H1 (cell line): ENCODE measurements around the gene ARV1. TPM values are rescaled to one million over a fixed set of nuclear protein-coding genes. Genes with fewer than 3 reads are reported as not detected.

Experiments
- CREB1 ChIP-seq: IDR thresholded peaks from 2 replicates; pipeline ENCODE4 v1.6.1; 2012; ENCODE audit warnings: inconsistent platforms
- GABPA ChIP-seq: IDR thresholded peaks from 2 replicates; pipeline ENCODE4 v1.6.1; 2011; ENCODE audit warnings: mild to moderate bottlenecking, low read length, moderate library complexity, borderline replicate concordance; ENCODE audit not compliant: insufficient read depth
- TAF1 ChIP-seq: IDR thresholded peaks from 2 replicates; pipeline ENCODE4 v1.6.1; 2011; ENCODE audit warnings: mild to moderate bottlenecking, low read depth, low read length
- ZNF274 ChIP-seq: IDR thresholded peaks from 2 replicates; pipeline ENCODE4 v1.7.0; 2012; ENCODE audit warnings: low read length, borderline replicate concordance; ENCODE audit errors: extremely low read depth
- polyA plus RNA-seq, 7 experiments: library from polyadenylated mRNA; depleted of rRNA in 3 of 7; stranded (reverse) in 5 of 7; unstranded in 2 of 7; fragments of >200 nt in 5 of 7; fragments of 200-250 nt in 2 of 7; gene quantifications; 1 replicate in 5 of 7; 2 replicates in 1 of 7; 4 replicates in 1 of 7; pipeline versions ENCODE4 v1.2.1 to v1.2.3, GENCODE V29; 2011 to 2013; ENCODE audit warnings: missing spikeins in 2 of 7, mixed read lengths in 2 of 7
- total RNA-seq: library from RNA; stranded (reverse); fragmentation: NEBNext Ultra II Directional; extraction: Animal tissue kit (Norgen Biotek cat#: 25700); gene quantifications from 2 replicates; pipeline ENCODE4 v1.2.1, GENCODE V29; 2021
- TF ChIP-seq, protein P1 (sequence below): fragments of 300-600 bp; sonication (generic); IDR thresholded peaks from 2 replicates; pipeline ENCODE4 v1.7.1; 2012; ENCODE audit warnings: low read length, moderate library complexity, mild to moderate bottlenecking, inconsistent platforms; ENCODE audit not compliant: insufficient replicate concordance
- TF ChIP-seq, protein P2 (sequence below): IDR thresholded peaks from 2 replicates; pipeline ENCODE4 v1.6.1; 2012; ENCODE audit warnings: inconsistent platforms

The ARV1 gene
- total and polyA plus RNA-seq, 2 of the 8 experiments (the other 6 are each of a cell fraction or from before 2014, with no cell fraction given): 13.1 to 13.4 TPM

DNA sequence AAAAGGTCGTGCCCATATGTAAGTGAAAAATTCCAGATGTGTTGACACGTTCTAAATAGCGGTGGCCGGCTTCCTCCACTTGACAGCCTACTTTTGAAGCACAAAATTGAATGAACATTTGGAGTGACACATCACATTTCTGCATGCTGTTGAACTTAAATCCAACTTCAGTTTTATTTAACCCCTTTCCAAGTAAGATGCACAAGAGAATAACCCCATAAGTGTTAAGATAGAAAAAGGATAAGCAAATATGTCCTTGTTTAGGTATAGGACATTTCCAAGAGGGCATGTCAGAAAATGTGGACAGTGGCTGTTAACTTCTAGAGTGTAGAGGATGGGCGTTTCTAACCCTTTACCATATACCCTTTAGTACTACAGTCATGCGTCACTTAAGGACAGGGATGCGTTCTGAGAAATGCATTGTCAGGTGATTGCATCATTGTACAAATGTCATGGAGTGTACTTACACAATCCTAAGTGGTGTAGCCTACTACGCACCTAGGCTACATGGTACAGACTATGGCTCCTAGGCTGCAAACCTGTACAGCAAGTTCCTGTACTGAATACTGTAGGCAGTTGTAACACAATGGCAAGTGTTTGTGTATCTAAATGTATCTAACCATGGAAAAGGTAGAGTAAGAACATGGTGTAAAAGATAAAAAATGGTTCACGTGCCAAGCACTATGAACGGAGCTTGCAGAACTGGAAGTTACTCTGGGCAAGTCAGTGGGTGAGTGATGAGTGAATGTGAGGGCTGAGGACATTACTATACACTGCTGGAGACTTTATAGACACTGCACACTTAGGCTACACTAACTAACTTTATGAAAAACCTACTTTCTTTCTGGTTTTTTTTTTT, 70.5 kb downstream of the ARV1 start (continued):
- TF ChIP-seq, protein P1, sequence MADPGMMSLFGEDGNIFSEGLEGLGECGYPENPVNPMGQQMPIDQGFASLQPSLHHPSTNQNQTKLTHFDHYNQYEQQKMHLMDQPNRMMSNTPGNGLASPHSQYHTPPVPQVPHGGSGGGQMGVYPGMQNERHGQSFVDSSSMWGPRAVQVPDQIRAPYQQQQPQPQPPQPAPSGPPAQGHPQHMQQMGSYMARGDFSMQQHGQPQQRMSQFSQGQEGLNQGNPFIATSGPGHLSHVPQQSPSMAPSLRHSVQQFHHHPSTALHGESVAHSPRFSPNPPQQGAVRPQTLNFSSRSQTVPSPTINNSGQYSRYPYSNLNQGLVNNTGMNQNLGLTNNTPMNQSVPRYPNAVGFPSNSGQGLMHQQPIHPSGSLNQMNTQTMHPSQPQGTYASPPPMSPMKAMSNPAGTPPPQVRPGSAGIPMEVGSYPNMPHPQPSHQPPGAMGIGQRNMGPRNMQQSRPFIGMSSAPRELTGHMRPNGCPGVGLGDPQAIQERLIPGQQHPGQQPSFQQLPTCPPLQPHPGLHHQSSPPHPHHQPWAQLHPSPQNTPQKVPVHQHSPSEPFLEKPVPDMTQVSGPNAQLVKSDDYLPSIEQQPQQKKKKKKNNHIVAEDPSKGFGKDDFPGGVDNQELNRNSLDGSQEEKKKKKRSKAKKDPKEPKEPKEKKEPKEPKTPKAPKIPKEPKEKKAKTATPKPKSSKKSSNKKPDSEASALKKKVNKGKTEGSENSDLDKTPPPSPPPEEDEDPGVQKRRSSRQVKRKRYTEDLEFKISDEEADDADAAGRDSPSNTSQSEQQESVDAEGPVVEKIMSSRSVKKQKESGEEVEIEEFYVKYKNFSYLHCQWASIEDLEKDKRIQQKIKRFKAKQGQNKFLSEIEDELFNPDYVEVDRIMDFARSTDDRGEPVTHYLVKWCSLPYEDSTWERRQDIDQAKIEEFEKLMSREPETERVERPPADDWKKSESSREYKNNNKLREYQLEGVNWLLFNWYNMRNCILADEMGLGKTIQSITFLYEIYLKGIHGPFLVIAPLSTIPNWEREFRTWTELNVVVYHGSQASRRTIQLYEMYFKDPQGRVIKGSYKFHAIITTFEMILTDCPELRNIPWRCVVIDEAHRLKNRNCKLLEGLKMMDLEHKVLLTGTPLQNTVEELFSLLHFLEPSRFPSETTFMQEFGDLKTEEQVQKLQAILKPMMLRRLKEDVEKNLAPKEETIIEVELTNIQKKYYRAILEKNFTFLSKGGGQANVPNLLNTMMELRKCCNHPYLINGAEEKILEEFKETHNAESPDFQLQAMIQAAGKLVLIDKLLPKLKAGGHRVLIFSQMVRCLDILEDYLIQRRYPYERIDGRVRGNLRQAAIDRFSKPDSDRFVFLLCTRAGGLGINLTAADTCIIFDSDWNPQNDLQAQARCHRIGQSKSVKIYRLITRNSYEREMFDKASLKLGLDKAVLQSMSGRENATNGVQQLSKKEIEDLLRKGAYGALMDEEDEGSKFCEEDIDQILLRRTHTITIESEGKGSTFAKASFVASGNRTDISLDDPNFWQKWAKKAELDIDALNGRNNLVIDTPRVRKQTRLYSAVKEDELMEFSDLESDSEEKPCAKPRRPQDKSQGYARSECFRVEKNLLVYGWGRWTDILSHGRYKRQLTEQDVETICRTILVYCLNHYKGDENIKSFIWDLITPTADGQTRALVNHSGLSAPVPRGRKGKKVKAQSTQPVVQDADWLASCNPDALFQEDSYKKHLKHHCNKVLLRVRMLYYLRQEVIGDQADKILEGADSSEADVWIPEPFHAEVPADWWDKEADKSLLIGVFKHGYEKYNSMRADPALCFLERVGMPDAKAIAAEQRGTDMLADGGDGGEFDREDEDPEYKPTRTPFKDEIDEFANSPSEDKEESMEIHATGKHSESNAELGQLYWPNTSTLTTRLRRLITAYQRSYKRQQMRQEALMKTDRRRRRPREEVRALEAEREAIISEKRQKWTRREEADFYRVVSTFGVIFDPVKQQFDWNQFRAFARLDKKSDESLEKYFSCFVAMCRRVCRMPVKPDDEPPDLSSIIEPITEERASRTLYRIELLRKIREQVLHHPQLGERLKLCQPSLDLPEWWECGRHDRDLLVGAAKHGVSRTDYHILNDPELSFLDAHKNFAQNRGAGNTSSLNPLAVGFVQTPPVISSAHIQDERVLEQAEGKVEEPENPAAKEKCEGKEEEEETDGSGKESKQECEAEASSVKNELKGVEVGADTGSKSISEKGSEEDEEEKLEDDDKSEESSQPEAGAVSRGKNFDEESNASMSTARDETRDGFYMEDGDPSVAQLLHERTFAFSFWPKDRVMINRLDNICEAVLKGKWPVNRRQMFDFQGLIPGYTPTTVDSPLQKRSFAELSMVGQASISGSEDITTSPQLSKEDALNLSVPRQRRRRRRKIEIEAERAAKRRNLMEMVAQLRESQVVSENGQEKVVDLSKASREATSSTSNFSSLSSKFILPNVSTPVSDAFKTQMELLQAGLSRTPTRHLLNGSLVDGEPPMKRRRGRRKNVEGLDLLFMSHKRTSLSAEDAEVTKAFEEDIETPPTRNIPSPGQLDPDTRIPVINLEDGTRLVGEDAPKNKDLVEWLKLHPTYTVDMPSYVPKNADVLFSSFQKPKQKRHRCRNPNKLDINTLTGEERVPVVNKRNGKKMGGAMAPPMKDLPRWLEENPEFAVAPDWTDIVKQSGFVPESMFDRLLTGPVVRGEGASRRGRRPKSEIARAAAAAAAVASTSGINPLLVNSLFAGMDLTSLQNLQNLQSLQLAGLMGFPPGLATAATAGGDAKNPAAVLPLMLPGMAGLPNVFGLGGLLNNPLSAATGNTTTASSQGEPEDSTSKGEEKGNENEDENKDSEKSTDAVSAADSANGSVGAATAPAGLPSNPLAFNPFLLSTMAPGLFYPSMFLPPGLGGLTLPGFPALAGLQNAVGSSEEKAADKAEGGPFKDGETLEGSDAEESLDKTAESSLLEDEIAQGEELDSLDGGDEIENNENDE: no peak
- TF ChIP-seq TAF1: no peak
- no peak for TF ChIP-seq GABPA
- TF ChIP-seq, protein P2, sequence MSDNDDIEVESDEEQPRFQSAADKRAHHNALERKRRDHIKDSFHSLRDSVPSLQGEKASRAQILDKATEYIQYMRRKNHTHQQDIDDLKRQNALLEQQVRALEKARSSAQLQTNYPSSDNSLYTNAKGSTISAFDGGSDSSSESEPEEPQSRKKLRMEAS: no peak
- TF ChIP-seq CREB1: no peak
- no peak for TF ChIP-seq ZNF274
- TF ChIP-seq, all 59 proteins: peak for 0
